ENCODE measurements around the gene ANKRD39.

DNA sequence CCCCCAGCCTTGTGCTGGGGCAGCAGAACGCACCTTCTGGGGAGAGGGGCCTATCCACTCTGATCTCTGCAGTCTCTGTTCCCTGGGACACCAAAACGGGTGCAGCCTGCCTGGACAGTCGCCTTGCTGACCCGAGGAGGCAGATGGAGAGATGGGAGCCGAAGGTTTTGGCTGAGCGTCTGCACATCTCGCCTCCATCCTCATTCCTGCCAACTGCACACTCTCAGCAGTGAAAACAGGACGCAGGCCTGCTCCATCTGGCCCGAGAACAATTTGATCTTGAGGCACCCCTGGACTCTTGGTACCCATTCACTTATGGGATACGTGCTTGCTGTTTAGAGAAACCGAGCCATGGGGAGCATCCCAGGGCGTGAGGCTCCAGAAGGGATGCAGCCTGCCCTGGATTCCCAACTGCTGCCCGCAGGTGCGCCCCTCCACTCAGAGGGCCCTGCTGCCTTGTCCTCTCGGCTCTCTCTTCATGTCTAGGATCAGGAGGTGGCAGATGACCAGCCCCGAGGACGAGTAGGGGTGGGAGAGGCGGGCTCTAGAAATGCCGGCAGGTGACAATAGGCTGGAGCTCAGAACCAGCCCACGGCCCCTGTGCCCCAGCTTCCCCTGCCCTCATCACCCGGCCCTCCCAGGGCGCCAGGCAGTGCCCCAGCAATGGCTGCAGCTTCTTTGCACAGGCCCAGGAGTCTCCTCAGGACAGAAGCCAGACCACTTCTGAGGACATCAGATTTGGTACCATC lies 21.2 kb upstream of the ANKRD39 start:
- TF ChIP-seq POLR2AphosphoS5 (IDR thresholded peaks at IDR 0.05; ENCODE audit: low read depth, low read length) (no peak), SPI1 (IDR thresholded peaks at IDR 0.05; ENCODE audit: low read depth, low read length) (no peak), POLR2A (IDR thresholded peaks at IDR 0.05; ENCODE audit: low read depth, low read length) (no peak), TAF1 (IDR thresholded peaks at IDR 0.05; ENCODE audit: low read depth, low read length) (no peak)

Measured in GM12891 (cell line).